Lower lobe of right lung (tissue), 2 donors: ENCODE measurements around the gene GPR173. TPM values are rescaled to one million over a fixed set of nuclear protein-coding genes. Genes with fewer than 3 reads are reported as not detected.

ENCODE experiments used
- ATAC-seq, 2 donors: fragments of 200-7000 bp; cut with Tn5 transposase; one replicate each; pipeline ENCODE4 v1.9.1; 2020 to 2022; ENCODE audit warnings: mild to moderate bottlenecking in 2 of 2, moderate library complexity in 2 of 2
- DNase-seq: peaks from one replicate; pipeline ENCODE4 v3.0.0-alpha.2; 2020
- H3K27ac ChIP-seq: fragments of 200-600 bp; one replicate; pipeline ENCODE4 v1.8.0; 2022
- H3K27me3 ChIP-seq: fragments of 200-600 bp; one replicate; pipeline ENCODE4 v1.8.0; 2022; ENCODE audit warnings: low read depth
- H3K36me3 ChIP-seq: fragments of 200-600 bp; one replicate; pipeline ENCODE4 v1.8.0; 2022; ENCODE audit warnings: mild to moderate bottlenecking
- H3K4me1 ChIP-seq: fragments of 200-600 bp; one replicate; pipeline ENCODE4 v1.8.0; 2022
- H3K4me3 ChIP-seq: fragments of 200-600 bp; one replicate; pipeline ENCODE4 v1.8.0; 2022; ENCODE audit warnings: mild to moderate bottlenecking
- H3K9me3 ChIP-seq: fragments of 200-600 bp; one replicate; pipeline ENCODE4 v1.8.0; 2022
- intact Hi-C: fragments of 100-400 bp; cut with DNase I; formaldehyde crosslinking; loops from one replicate; pipeline ENCODE4 v1.11.0; 2022
- total RNA-seq: library from RNA; stranded (reverse); fragmentation: NEBNext Ultra II Directional; extraction: Animal tissue kit (Norgen Biotek cat#: 25700); gene quantifications from one replicate; pipeline ENCODE4 v1.2.1, GENCODE V29; 2021
- TF ChIP-seq, protein P1 (sequence below): fragments of 200-600 bp; IDR thresholded peaks from one replicate; pipeline ENCODE4 v1.8.0; 2022; ENCODE audit warnings: antibody characterized with exemption, mild to moderate bottlenecking
- donor health status: DM: no; HTN: yes; CAD: no; lungs with severe emphysema.

Gene GPR173
- total RNA-seq, 1 donor from 2014 or later, result 0.56 TPM

- DNase-seq, result no peak
- TF ChIP-seq, protein P1, sequence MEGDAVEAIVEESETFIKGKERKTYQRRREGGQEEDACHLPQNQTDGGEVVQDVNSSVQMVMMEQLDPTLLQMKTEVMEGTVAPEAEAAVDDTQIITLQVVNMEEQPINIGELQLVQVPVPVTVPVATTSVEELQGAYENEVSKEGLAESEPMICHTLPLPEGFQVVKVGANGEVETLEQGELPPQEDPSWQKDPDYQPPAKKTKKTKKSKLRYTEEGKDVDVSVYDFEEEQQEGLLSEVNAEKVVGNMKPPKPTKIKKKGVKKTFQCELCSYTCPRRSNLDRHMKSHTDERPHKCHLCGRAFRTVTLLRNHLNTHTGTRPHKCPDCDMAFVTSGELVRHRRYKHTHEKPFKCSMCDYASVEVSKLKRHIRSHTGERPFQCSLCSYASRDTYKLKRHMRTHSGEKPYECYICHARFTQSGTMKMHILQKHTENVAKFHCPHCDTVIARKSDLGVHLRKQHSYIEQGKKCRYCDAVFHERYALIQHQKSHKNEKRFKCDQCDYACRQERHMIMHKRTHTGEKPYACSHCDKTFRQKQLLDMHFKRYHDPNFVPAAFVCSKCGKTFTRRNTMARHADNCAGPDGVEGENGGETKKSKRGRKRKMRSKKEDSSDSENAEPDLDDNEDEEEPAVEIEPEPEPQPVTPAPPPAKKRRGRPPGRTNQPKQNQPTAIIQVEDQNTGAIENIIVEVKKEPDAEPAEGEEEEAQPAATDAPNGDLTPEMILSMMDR, result no peak
- intact Hi-C loops, result no loop called here
- ATAC-seq, result no peak
- Histone ChIP-seq H3K9me3 (no peaks in the 10 kb centered on the region), H3K27me3 (no peaks in the 10 kb centered on the region), H3K4me3 (no peak overlapping the region), H3K4me1 (no peaks in the 10 kb centered on the region), H3K36me3 (no peaks in the 10 kb centered on the region), H3K27ac (no peak overlapping the region)
Observed at GRCh38 chrX:53004811-53005210, 43.8 kb upstream of the GPR173 start.

DNA sequence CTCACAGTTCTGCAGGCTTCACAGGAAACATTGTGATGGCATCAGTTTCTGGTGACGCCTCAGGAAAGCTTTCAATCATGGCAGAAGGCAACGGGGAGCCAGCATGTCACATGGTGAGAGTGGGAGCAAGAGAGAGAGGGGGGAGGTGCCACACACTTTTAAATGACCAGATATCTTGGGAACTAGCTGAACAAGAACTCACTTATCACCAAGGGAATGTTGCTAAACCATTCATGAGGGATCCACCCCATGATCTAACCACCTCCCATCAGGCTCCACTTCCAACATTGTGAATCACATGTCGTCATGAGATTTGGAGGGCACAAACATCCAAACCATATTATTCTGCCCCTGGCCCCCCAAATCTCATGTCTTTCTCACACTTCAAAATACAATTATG lies 43.3 kb upstream of the GPR173 start:
- no peaks in the 10 kb centered on the region for H3K36me3 ChIP-seq
- DNase-seq (no peak), ATAC-seq (no peak)
- H3K4me1 ChIP-seq, result no peaks in the 10 kb centered on the region
- no peak overlapping the region for H3K4me3 ChIP-seq
- intact Hi-C loops, result no loop called here
- no peaks in the 10 kb centered on the region for H3K9me3 ChIP-seq
- H3K27me3 ChIP-seq, result no peaks in the 10 kb centered on the region
- H3K27ac ChIP-seq, result no peak overlapping the region
- TF ChIP-seq, protein P1, result no peak

DNA sequence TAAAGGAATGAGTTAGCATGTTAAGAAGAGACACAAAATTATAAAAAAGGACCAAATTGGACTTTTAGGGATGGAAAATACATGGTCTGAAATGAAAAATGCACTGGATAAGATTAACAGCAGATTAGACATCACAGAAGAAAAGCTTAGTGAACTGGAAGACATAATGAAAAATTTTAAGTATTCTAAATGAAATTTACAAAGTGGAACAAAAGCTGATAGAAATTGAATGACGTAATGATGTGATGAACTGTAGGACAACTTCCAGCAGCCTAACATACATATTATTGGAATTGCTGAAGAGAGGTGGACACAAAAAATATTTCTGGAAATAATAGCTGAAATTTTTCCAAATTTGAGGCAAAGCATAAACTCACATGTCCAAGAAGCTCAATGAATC lies 39.6 kb upstream of the GPR173 start:
- DNase-seq (no peak), ATAC-seq (no peak)
- H3K9me3 ChIP-seq, result no peaks in the 10 kb centered on the region
- no peaks in the 10 kb centered on the region for H3K36me3 ChIP-seq
- no peak overlapping the region for H3K4me3 ChIP-seq
- no peak overlapping the region for H3K27ac ChIP-seq
- TF ChIP-seq, protein P1, result no peak
- no peaks in the 10 kb centered on the region for H3K4me1 ChIP-seq
- intact Hi-C loops, result no loop called here
- no peaks in the 10 kb centered on the region for H3K27me3 ChIP-seq

GRCh38 chrX:53013291-53013690 lies 35.3 kb upstream of the GPR173 start:
- no peak for DNase-seq
- TF ChIP-seq, protein P1, result no peak
- no peak for ATAC-seq
- H3K27me3 ChIP-seq, result no peaks in the 10 kb centered on the region
- no peaks in the 10 kb centered on the region for H3K36me3 ChIP-seq
- no peak overlapping the region for H3K4me3 ChIP-seq
- no peaks in the 10 kb centered on the region for H3K9me3 ChIP-seq
- H3K27ac ChIP-seq, result no peak overlapping the region
- intact Hi-C loops, result no loop called here
- H3K4me1 ChIP-seq, result no peaks in the 10 kb centered on the region

DNA sequence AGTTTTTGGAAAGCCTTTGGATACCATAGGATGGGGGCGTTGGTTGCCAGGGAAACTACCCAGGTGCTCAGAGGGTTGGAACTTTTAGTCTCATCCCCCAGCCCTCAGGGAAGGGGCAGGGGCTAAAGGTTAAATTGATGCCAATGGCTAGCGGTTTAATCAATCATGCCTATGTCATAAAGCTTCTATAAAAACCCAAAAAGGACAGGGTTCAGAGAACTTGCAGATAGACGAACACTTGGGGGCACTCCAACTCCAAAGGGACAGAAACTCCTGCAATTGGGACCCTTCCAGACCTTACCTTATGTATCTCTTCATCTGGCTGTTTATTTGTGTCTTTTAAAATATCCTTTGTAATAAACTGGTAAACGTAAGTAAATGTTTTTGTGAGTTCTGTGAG lies 30.0 kb upstream of the GPR173 start:
- H3K27me3 ChIP-seq, result no peaks in the 10 kb centered on the region
- TF ChIP-seq, protein P1, result no peak
- H3K9me3 ChIP-seq, result no peaks in the 10 kb centered on the region
- no peaks in the 10 kb centered on the region for H3K4me1 ChIP-seq
- no peaks in the 10 kb centered on the region for H3K36me3 ChIP-seq
- DNase-seq, result no peak
- no peak overlapping the region for H3K27ac ChIP-seq
- H3K4me3 ChIP-seq, result no peak overlapping the region
- no peak for ATAC-seq
- intact Hi-C loops, result no loop called here

DNA sequence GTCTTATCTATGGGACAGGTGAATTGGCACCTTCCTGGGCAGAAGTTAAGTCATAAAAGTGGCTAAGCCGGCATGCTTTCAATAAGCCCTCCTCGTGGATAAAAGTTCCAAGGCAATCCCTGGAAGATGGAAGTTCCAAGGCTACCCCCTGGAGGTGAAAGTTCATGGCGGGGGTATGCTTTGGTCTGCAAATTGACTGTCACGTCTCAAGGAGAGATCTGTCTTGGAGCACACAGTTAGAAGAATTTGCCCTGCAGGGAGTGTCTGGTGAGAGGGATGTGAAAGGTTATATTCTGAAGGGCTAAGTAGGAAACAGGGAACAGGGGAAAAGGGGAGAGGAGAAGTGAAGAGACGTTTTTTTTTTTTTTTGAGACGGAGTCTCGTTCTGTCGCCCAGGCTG lies 26.2 kb upstream of the GPR173 start:
- DNase-seq (no peak), ATAC-seq (no peak)
- Histone ChIP-seq H3K36me3 (no peaks in the 10 kb centered on the region), H3K4me3 (no peak overlapping the region), H3K9me3 (no peaks in the 10 kb centered on the region), H3K4me1 (no peaks in the 10 kb centered on the region), H3K27ac (no peak overlapping the region), H3K27me3 (no peaks in the 10 kb centered on the region)
- intact Hi-C loops, result no loop called here
- TF ChIP-seq, protein P1, result no peak
